K562 (cell line): ENCODE results near the gene PVALEF.

Experiments used
- BCL6 ChIP-seq: fragments of 250-450 bp; sonication (Bioruptor Pico); IDR thresholded peaks from 2 replicates; pipeline ENCODE4 v1.4.0; 2020
- COPS2 ChIP-seq: fragments of 450-650 bp; conservative IDR thresholded peaks from 2 replicates; pipeline ENCODE4 v1.6.1; 2016; ENCODE audit warnings: mild to moderate bottlenecking, moderate library complexity
- MAFF ChIP-seq: IDR thresholded peaks from 2 replicates; pipeline ENCODE4 v1.6.1; 2012; ENCODE audit warnings: low read length, improper control_type of control experiment
- MAZ ChIP-seq, 2 experiments: fragments of 450-650 bp in 1 of 2; sonication (generic) in 1 of 2; formaldehyde crosslinking; IDR thresholded peaks in 1 of 2; conservative IDR thresholded peaks in 1 of 2; 2 replicates each; pipeline versions ENCODE4 v1.4.0 to v1.5.0; 2020; ENCODE audit warnings: mild to moderate bottlenecking in 1 of 2, missing genetic modification reagents in 1 of 2
- SIN3B ChIP-seq: fragments of 450-650 bp; IDR thresholded peaks from 2 replicates; pipeline ENCODE4 v1.6.1; 2017; ENCODE audit warnings: low read depth, mild to moderate bottlenecking, moderate library complexity
- ZNF347 ChIP-seq: fragments of 450-650 bp; formaldehyde crosslinking; IDR thresholded peaks from 2 replicates; pipeline ENCODE4 v1.4.0; 2020; ENCODE audit warnings: low read depth, mild to moderate bottlenecking, moderate library complexity
- ZSCAN29 ChIP-seq: fragments of 450-650 bp; IDR thresholded peaks from 2 replicates; pipeline ENCODE4 v1.6.1; 2017
- TF ChIP-seq, protein P1 (sequence below): fragments of 450-650 bp; IDR thresholded peaks from 2 replicates; pipeline ENCODE4 v1.6.1; 2018; ENCODE audit warnings: mild to moderate bottlenecking, low read depth; ENCODE audit not compliant: partially characterized antibody
- TF ChIP-seq, protein P2 (sequence below): fragments of 250-450 bp; sonication (Bioruptor Pico); IDR thresholded peaks from 2 replicates; pipeline ENCODE4 v1.8.0; 2021; ENCODE audit warnings: mild to moderate bottlenecking, moderate library complexity
- TF ChIP-seq, protein P3 (sequence below), 3 experiments: IDR thresholded peaks in 2 of 3; conservative IDR thresholded peaks in 1 of 3; 2 replicates each; pipeline ENCODE4 v1.5.1; 2011 to 2012; ENCODE audit warnings: low read length in 3 of 3, mild to moderate bottlenecking in 3 of 3, control low read depth in 2 of 3, improper control_type of control experiment in 1 of 3, inconsistent platforms in 1 of 3, low read depth in 1 of 3, mixed read lengths in 1 of 3, moderate library complexity in 1 of 3; ENCODE audit not compliant: insufficient read depth in 2 of 3
- TF ChIP-seq, protein P4 (sequence below), 2 experiments: IDR thresholded peaks; 2 replicates each; pipeline ENCODE4 v1.6.1; 2011; ENCODE audit warnings: borderline replicate concordance in 1 of 2, control low read depth in 1 of 2, low read depth in 1 of 2, low read length in 1 of 2, mild to moderate bottlenecking in 1 of 2, mixed read lengths in 1 of 2, moderate library complexity in 1 of 2; ENCODE audit not compliant: insufficient read depth in 1 of 2, insufficient read length in 1 of 2, poor library complexity in 1 of 2, severe bottlenecking in 1 of 2; ENCODE audit errors: extremely low read depth in 1 of 2
- TF ChIP-seq, protein P5 (sequence below), 3 experiments: fragments of 200-800 bp in 1 of 3; sonication (Bioruptor generic) in 1 of 3; sonication (generic) in 1 of 3; formaldehyde crosslinking in 1 of 3; IDR thresholded peaks; 2 replicates each; pipeline versions ENCODE4 v1.6.1 to v1.8.0; 2016 to 2022; ENCODE audit warnings: mild to moderate bottlenecking in 2 of 3, missing compliant biosample characterization in 2 of 3, missing genetic modification characterization in 2 of 3, missing genetic modification reagents in 1 of 3
- TF ChIP-seq, protein P6 (sequence below), 2 experiments: fragments of 200-800 bp in 1 of 2; sonication (Bioruptor generic) in 1 of 2; sonication (generic) in 1 of 2; formaldehyde crosslinking in 1 of 2; IDR thresholded peaks in 1 of 2; conservative IDR thresholded peaks in 1 of 2; 2 replicates each; pipeline versions ENCODE4 v1.5.0 to v1.6.1; 2016 to 2020; ENCODE audit warnings: missing compliant biosample characterization in 1 of 2, missing genetic modification characterization in 1 of 2, missing genetic modification reagents in 1 of 2

DNA sequence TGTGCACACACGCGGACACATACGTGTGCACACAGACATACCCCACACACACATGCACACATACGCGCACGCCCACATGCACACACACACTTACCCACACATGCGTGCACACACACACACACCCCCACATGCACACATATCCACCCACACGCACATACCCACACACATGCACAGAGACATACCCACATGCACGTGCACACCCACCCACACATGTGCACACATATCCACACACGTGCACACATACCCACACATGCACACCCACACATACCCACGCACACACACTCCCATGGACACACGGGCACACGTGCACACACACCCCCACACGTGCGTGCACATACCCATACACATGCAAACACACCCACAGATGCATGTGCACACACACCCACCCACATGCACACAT, 27.2 kb upstream of the PVALEF start:
- TF ChIP-seq SIN3B (no peak), MAFF (no peak), COPS2 (no peak), ZSCAN29 (no peak), ZNF347 (CRISPR knock-in tag) (no peak), MAZ (CRISPR knock-in tag; conservative IDR thresholded peaks at IDR 0.05 in 1 of 2, IDR thresholded peaks at IDR 0.05 in 1 of 2) (no peak), BCL6 (CRISPR knock-in tag) (no peak)
- TF ChIP-seq, protein P1, sequence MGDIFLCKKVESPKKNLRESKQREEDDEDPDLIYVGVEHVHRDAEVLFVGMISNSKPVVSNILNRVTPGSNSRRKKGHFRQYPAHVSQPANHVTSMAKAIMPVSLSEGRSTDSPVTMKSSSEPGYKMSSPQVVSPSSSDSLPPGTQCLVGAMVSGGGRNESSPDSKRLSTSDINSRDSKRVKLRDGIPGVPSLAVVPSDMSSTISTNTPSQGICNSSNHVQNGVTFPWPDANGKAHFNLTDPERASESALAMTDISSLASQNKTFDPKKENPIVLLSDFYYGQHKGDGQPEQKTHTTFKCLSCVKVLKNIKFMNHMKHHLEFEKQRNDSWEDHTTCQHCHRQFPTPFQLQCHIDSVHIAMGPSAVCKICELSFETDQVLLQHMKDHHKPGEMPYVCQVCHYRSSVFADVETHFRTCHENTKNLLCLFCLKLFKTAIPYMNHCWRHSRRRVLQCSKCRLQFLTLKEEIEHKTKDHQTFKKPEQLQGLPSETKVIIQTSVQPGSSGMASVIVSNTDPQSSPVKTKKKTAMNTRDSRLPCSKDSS: no peak
- TF ChIP-seq, protein P2, sequence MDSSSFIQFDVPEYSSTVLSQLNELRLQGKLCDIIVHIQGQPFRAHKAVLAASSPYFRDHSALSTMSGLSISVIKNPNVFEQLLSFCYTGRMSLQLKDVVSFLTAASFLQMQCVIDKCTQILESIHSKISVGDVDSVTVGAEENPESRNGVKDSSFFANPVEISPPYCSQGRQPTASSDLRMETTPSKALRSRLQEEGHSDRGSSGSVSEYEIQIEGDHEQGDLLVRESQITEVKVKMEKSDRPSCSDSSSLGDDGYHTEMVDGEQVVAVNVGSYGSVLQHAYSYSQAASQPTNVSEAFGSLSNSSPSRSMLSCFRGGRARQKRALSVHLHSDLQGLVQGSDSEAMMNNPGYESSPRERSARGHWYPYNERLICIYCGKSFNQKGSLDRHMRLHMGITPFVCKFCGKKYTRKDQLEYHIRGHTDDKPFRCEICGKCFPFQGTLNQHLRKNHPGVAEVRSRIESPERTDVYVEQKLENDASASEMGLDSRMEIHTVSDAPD (CRISPR knock-in tag): no peak
- TF ChIP-seq, protein P3, sequence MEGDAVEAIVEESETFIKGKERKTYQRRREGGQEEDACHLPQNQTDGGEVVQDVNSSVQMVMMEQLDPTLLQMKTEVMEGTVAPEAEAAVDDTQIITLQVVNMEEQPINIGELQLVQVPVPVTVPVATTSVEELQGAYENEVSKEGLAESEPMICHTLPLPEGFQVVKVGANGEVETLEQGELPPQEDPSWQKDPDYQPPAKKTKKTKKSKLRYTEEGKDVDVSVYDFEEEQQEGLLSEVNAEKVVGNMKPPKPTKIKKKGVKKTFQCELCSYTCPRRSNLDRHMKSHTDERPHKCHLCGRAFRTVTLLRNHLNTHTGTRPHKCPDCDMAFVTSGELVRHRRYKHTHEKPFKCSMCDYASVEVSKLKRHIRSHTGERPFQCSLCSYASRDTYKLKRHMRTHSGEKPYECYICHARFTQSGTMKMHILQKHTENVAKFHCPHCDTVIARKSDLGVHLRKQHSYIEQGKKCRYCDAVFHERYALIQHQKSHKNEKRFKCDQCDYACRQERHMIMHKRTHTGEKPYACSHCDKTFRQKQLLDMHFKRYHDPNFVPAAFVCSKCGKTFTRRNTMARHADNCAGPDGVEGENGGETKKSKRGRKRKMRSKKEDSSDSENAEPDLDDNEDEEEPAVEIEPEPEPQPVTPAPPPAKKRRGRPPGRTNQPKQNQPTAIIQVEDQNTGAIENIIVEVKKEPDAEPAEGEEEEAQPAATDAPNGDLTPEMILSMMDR (IDR thresholded peaks at IDR 0.05 in 2 of 3, conservative IDR thresholded peaks at IDR 0.05 in 1 of 3; ENCODE audit: insufficient read depth in 2 of 3, low read depth in 1 of 3, low read length in 3 of 3): no peak
- TF ChIP-seq, protein P4, sequence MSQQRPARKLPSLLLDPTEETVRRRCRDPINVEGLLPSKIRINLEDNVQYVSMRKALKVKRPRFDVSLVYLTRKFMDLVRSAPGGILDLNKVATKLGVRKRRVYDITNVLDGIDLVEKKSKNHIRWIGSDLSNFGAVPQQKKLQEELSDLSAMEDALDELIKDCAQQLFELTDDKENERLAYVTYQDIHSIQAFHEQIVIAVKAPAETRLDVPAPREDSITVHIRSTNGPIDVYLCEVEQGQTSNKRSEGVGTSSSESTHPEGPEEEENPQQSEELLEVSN (IDR thresholded peaks at IDR 0.05; ENCODE audit: borderline replicate concordance in 1 of 2, extremely low read depth in 1 of 2, insufficient read depth in 1 of 2, insufficient read length in 1 of 2, low read depth in 1 of 2, low read length in 1 of 2, poor library complexity in 1 of 2, severe bottlenecking in 1 of 2): no peak
- TF ChIP-seq, protein P5, sequence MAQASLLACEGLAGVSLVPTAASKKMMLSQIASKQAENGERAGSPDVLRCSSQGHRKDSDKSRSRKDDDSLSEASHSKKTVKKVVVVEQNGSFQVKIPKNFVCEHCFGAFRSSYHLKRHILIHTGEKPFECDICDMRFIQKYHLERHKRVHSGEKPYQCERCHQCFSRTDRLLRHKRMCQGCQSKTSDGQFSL (CRISPR knock-in tag; IDR thresholded peaks at IDR 0.05): no peak
- TF ChIP-seq, protein P5 (tag; IDR thresholded peaks at IDR 0.05): no peak
- TF ChIP-seq, protein P6, sequence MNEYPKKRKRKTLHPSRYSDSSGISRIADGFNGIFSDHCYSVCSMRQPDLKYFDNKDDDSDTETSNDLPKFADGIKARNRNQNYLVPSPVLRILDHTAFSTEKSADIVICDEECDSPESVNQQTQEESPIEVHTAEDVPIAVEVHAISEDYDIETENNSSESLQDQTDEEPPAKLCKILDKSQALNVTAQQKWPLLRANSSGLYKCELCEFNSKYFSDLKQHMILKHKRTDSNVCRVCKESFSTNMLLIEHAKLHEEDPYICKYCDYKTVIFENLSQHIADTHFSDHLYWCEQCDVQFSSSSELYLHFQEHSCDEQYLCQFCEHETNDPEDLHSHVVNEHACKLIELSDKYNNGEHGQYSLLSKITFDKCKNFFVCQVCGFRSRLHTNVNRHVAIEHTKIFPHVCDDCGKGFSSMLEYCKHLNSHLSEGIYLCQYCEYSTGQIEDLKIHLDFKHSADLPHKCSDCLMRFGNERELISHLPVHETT (CRISPR knock-in tag; conservative IDR thresholded peaks at IDR 0.05 in 1 of 2, IDR thresholded peaks at IDR 0.05 in 1 of 2): no peak
